Activated CD8-positive, alpha-beta memory T cell treated with anti-CD3 and anti-CD28 coated beads, Interleukin-2, amount 50 U/mL, for 1 hour (primary cell): ENCODE measurements around the gene EPB41L1.

Source experiments
- DNase-seq: peaks from one replicate; pipeline ENCODE4 v3.0.0-alpha.2; 2020; ENCODE audit errors: extremely low read depth

Gene EPB41L1

GRCh38 chr20:36279776-36280175 is 125.2 kb downstream of the EPB41L1 start:
- DNase-seq, result no peak

GRCh38 chr20:36281785-36282380 is 127.3 kb downstream of the EPB41L1 start:
- DNase-seq, result no peak
